Dedifferentiated amniotic fluid mesenchymal stem cell (primary cell): ENCODE measurements around the gene IGF1R.
"Not testable (repeated sequence)": the region's sequence is repeated elsewhere in the genome, so short reads cannot be mapped to it uniquely, and the experiment has no call there.

Experiments used
- DNase-seq: peaks from one replicate; pipeline ENCODE4 v3.0.0-alpha.2; 2016; ENCODE audit errors: extremely low spot score

The IGF1R gene

DNA sequence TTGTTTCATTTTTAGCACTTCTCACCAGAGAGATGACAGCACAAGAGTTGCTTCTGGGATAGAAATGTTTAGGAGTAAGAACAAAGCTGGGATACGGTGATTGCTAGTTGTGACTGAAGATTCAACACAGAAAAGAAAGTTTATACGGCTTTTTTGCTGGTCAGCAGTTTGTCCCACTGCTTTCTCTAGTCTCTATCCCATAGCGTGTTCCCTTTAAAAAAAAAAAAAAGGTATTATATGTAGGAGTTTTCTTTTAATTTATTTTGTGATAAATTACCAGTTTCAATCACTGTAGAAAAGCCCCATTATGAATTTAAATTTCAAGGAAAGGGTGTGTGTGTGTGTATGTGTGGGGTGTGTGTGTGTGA lies 311.3 kb downstream of the IGF1R start:
- DNase-seq: no peak

DNA sequence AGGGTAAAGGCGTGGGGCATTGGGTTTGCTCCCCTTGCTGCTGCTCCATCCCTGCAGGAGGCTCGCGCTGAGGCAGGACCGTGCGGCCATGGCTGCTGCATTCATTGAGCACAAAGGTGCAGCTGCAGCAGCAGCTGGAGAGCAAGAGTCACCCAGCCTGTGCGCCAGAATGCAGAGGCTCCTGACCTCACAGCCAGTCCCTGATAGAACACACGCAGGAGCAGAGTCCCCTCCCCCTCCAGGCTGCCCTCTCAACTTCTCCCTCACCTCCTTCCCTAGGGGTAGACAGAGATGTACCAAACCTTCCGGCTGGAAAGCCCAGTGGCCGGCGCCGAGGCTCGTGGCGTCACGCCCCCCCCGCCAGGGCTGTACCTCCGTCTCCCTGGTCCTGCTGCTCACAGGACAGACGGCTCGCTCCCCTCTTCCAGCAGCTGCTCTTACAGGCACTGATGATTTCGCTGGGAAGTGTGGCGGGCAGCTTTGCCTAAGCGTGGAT lies 312.3 kb downstream of the IGF1R start:
- no peak for DNase-seq

GRCh38 chr15:98963444-98963843 lies 315.1 kb downstream of the IGF1R start:
- DNase-seq: no peak

GRCh38 chr15:98964466-98965133 lies 316.3 kb downstream of the IGF1R start:
- no peak for DNase-seq

DNA sequence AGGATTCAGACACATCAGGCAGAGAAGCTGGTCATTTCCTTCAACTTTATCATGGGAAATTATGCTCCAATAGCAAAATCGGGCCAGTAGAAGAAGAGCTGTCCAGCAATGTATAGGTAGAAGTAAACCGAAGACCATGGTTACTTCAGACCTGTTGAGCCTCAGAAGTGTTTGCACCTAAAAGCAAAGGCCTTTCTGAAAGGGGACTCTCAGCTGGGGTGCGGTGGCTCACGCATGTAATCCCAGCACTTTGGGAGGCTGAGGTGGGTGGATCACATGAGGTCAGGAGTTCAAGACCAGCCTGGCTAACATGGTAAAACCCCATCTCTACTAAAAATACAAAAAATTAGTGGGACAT lies 316.8 kb downstream of the IGF1R start:
- not testable (repeated sequence) for DNase-seq

GRCh38 chr15:98965597-98965996 lies 317.3 kb downstream of the IGF1R start:
- no peak for DNase-seq

DNA sequence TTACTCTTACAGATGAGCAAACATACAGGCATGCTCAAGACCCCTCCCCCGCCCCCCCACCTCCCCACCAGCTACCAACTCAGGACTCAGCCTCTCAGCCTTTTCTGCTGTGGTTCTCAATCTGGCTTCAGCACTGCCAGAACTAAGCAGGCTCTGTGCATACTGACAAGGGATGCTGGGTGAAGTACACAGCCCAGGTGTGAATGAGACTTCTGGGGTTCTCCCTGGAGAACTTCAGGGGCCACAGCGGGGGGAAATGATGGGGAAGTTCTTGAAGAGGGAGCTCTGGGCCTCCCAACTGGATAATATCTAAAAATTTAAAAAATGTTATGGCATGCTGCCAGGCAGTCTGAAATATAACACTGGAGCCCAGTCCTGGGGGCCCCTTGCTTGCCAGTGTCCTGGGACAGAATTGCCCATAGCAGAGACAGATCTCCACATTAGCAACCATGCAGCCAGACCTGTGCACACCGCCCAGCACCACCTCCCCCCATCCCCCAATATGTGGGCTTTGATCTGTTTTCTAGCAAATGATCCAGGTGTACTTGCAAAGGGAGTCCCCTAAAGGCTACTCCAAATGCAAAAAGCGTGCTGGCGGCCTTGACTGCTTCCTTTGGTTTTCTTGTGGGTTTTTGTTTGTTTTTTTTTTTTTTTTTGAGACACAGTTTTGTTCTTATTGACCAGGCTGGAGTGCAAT lies 317.9 kb downstream of the IGF1R start:
- DNase-seq: no peak

GRCh38 chr15:98967096-98967495 lies 318.8 kb downstream of the IGF1R start:
- DNase-seq: no peak

DNA sequence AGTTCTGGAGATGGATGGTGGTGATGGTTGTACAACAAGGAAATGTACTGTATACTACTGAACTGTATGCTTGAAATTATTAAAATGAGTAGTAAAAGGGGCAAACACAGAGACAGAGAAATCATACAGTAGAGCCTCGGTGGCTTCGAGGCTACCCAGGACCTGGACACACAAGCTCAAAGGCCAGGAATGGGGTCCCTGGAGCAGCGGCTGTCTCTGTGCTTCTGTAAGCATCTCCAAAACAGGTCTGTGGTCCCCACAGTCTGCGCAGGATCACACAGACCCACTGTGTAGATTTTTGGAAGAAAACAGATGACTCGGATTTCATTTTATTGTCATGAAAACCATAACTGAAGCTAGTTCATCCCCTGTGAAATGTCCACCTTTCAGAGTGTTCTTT lies 319.6 kb downstream of the IGF1R start:
- DNase-seq: no peak

DNA sequence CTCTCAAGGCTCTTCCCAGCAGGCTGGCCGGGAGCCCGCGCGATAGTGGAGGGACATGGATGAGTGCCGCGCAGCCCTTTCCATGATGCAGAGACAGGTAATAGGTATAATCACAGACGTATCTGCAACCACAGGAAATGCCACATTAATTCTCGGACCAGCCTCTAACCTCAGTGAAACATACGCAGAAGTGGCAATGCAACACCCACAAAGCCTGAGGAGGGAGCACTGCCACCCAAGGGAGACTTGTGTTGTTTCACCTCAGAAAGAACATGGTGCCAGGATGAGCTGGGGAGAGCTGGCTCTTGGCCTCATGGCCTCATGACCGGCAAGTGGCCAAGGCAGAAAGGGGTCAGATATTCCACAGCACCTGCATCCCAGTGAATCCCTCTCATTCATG lies 320.2 kb downstream of the IGF1R start:
- no peak for DNase-seq

GRCh38 chr15:98969126-98969735 lies 320.9 kb downstream of the IGF1R start:
- DNase-seq: no peak

DNA sequence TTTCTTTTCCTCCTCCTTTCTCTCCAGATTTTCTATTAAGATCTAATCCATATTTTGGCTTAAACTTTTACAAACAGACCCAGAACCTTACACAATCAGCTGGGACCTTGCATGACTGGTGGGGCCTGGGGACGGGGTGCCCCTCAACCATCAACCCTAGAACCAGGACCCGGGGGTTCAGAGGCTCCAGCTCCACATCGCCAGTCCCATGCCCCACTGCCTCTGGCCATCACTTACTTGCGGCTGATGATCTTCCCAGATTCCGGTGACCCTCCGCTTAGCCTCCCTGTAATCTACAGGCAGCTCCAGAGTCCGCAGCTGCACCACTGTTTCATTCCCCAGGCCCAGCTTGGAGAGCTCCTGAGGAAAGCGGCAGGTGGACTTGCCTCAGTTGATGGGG lies 322.5 kb downstream of the IGF1R start:
- no peak for DNase-seq

DNA sequence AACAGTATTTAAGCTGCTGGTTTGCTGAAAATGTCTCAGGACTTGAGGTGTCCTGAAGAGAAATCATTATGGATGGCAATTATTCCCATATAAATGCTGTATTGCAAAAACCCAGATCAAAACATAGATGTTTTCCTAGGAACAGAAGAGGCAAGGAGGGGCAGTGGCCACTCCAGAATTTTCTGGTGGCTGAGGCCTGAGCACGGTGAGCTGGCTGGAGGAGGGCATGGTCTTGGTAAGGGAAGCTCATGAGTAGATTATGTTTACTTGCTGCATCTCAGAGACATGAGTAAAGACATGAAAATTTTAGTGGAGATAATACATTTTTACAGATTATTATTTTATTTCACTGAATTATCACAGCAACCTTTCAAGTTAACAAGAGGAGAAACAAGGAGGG lies 328.2 kb downstream of the IGF1R start:
- DNase-seq: no peak

DNA sequence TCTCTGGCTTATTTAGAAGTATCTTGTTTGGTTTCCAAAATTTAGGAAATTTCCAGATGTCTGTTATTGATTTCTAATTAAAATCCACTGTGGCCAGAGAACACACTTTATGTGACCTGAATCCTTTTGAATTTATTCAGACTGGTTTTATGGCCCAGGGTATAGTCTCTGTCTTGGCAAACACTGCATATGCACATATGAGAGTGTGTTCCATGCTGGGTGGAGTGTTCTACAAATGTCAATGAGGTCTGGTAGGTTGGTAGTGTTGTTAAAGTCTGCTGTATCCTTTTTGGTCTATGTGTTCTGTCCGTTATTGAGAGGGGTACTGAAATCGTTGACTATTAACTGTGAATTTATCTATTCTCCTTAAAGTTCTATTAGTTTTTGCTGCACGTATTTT lies 329.1 kb downstream of the IGF1R start:
- no peak for DNase-seq

- DNase-seq: no peak
Measured at GRCh38 chr15:98978153-98978552, 329.8 kb downstream of the IGF1R start.

DNA sequence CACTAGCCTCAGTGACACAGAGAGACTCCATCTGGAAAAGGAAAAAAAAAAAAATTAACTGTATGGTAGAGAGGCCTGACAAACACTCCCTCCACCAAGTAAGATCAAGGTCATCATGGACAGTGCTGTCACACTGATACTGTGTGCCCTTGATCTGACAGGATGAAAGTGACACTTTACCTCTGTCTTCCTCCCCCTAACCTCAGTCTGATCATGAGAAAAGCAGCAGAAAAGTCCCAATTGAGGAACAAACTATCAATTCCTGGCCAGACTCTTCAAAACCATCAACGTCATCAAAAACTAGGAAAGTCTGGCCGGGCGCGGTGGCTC lies 332.5 kb downstream of the IGF1R start:
- no peak for DNase-seq

GRCh38 chr15:98981851-98982722 lies 333.7 kb downstream of the IGF1R start:
- peak; percentile 17 for DNase-seq

DNA sequence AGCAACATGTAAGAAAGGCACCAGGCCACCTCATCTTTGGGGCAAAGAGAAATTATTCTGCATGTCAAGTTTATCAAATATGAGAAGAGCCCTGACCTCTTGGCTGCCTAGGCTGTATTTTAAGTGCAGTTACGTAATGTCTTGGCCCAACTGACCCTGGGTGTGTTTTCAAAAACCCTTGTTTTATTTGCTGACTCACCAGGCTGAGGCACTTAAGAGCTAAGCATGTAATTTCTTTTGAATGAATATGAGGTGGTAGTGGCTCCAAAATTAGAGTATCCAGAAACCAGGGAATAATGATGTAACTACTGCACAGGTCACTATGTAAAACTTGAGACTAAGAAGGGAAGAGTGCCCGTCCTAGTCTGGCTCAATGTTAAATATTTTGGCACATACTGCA lies 335.0 kb downstream of the IGF1R start:
- peak; percentile 76 for DNase-seq

GRCh38 chr15:98986281-98986680 lies 337.9 kb downstream of the IGF1R start:
- DNase-seq: no peak

GRCh38 chr15:98994892-98995291 lies 346.6 kb downstream of the IGF1R start:
- DNase-seq: no peak

- DNase-seq: no peak
Measured at GRCh38 chr15:98996169-98996568, 347.8 kb downstream of the IGF1R start.

- DNase-seq: no peak
Measured at GRCh38 chr15:98996624-98997023, 348.3 kb downstream of the IGF1R start.
